ENCODE measurements around the gene NISCH.

DNA sequence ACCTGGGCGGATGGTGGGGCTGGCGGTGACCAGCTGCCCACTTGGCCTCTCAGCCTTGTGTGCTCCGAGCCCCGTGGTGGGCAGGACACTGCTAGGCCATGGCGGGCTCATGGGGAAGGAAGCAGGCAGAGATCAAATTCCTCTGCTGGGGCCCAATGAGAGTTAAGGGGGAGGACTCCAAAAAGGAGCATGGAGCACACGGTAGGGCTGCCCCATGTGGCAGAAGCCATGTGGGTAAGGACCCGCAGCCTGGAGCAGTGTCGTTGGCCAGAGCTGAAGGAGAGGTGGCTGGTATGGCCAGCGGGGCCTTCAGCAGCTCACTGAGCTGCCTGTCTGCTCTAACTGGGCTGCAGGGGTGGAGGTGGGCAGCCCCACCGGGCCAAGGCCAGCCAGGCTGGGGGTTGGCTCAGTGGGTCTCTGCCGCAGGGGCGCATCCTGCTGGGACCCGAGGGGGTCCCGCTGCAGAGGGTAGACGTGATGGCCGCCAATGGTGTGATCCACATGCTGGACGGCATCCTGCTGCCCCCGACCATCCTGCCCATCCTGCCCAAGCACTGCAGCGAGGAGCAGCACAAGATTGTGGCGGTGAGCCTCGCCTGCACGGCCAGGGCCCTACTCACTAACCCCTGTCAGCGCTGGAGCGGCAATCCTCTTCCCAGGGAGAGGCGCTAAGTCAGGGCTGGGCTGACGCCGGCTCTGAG lies 51.0 kb downstream of the NISCH start:
- no peak for TF ChIP-seq CTCF (IDR thresholded peaks at IDR 0.05)
- no peak for TF ChIP-seq EZH2 (IDR thresholded peaks at IDR 0.05; ENCODE audit: borderline replicate concordance, insufficient read depth, low read depth, low read length, poor library complexity, severe bottlenecking)
